IMR-90 (cell line): ENCODE results near the gene COL4A2. TPM values are rescaled to one million over a fixed set of nuclear protein-coding genes. Genes with fewer than 3 reads are reported as not detected.
A peak's percentile ranks its signal among the peaks of the same experiment; 100 is the strongest.

ENCODE experiments used
- ATAC-seq: fragments of 200-7000 bp; cut with Tn5 transposase; 2 replicates; pipeline ENCODE4 v1.9.1; 2020; ENCODE audit warnings: low read depth, mild to moderate bottlenecking, moderate library complexity
- BruUV-seq: library from RNA; stranded (reverse); fragments of 400-500 nt; replicated peaks from 2 replicates; lab custom pipeline; 2021; lab: Mats Ljungman, UMichigan
- CTCF ChIA-PET: fragments of 300-600 bp; formaldehyde crosslinking; extraction: SDS; loops from one replicate; lab custom pipeline; 2021; ENCODE audit warnings: antibody characterized with exemption; lab: Yijun Ruan, JAX
- POLR2A ChIA-PET: fragments of 300-600 bp; sonication (Branson Sonifier 250); formaldehyde crosslinking; loops from one replicate; lab custom pipeline; 2022; ENCODE audit warnings: antibody characterized with exemption; ENCODE audit not compliant: unreplicated experiment; lab: Charles Lee
- DNase-seq: peaks from one replicate; pipeline ENCODE4 v3.0.0; 2013
- H2AFZ ChIP-seq: replicated peaks from 2 replicates; pipeline ENCODE3; 2013; ENCODE audit warnings: low read length, mild to moderate bottlenecking; ENCODE audit not compliant: poor library complexity
- H2AK5ac ChIP-seq: 2 replicates; pipeline ENCODE4 v1.6.1; 2013; ENCODE audit warnings: low read depth, low read length, inconsistent platforms
- H2AK9ac ChIP-seq: replicated peaks from 2 replicates; pipeline ENCODE3; 2013; ENCODE audit warnings: mild to moderate bottlenecking, low read depth, low read length, moderate library complexity; ENCODE audit not compliant: poor library complexity
- H2BK120ac ChIP-seq: 2 replicates; pipeline ENCODE4 v1.6.1; 2013; ENCODE audit warnings: low read depth, low read length, inconsistent platforms
- H2BK15ac ChIP-seq: 3 replicates; pipeline ENCODE4 v1.6.1; 2013; ENCODE audit warnings: low read depth, low read length, inconsistent platforms
- H2BK20ac ChIP-seq: 2 replicates; pipeline ENCODE4 v1.6.1; 2013; ENCODE audit warnings: low read depth, mild to moderate bottlenecking, inconsistent platforms, low read length, moderate library complexity
- H2BK5ac ChIP-seq: 2 replicates; pipeline ENCODE4 v1.6.1; 2013; ENCODE audit warnings: mild to moderate bottlenecking, low read depth, low read length, inconsistent platforms; ENCODE audit not compliant: poor library complexity, severe bottlenecking
- H3K14ac ChIP-seq: replicated peaks from 2 replicates; pipeline ENCODE4 v1.6.1; 2013; ENCODE audit warnings: low read depth, low read length, inconsistent platforms
- H3K18ac ChIP-seq: 2 replicates; pipeline ENCODE4 v1.6.1; 2013; ENCODE audit warnings: low read depth, low read length, control low read depth
- H3K23ac ChIP-seq: 2 replicates; pipeline ENCODE4 v1.6.1; 2013; ENCODE audit warnings: low read depth, low read length, inconsistent platforms
- H3K27ac ChIP-seq: 2 replicates; pipeline ENCODE4 v1.5.1; 2013; ENCODE audit warnings: mild to moderate bottlenecking, control low read depth, low read length; ENCODE audit not compliant: insufficient read depth
- H3K27me3 ChIP-seq: 2 replicates; pipeline ENCODE4 v1.6.1; 2013; ENCODE audit warnings: low read length; ENCODE audit not compliant: control insufficient read depth, insufficient read depth
- H3K36me3 ChIP-seq: 2 replicates; pipeline ENCODE4 v1.6.1; 2013; ENCODE audit warnings: low read length, mixed read lengths; ENCODE audit not compliant: control insufficient read depth, insufficient read depth
- H3K4ac ChIP-seq: 2 replicates; pipeline ENCODE4 v1.6.1; 2013; ENCODE audit warnings: low read depth, low read length, inconsistent platforms
- H3K4me1 ChIP-seq: 2 replicates; pipeline ENCODE4 v1.6.1; 2013; ENCODE audit warnings: low read length, mixed read lengths; ENCODE audit not compliant: control insufficient read depth, insufficient read depth
- H3K4me2 ChIP-seq: 2 replicates; pipeline ENCODE4 v1.6.1; 2013; ENCODE audit warnings: low read depth, mild to moderate bottlenecking, control low read depth, low read length, moderate library complexity
- H3K4me3 ChIP-seq: 2 replicates; pipeline ENCODE4 v1.5.1; 2013; ENCODE audit warnings: low read depth, mild to moderate bottlenecking, control low read depth, low read length, moderate library complexity; ENCODE audit not compliant: insufficient read depth
- H3K56ac ChIP-seq: 2 replicates; pipeline ENCODE4 v1.6.1; 2013; ENCODE audit warnings: low read length, inconsistent platforms; ENCODE audit not compliant: insufficient read depth; ENCODE audit errors: extremely low read depth
- H3K79me1 ChIP-seq, 2 experiments: 2 replicates each; pipeline ENCODE4 v1.6.1; 2013; ENCODE audit warnings: low read length in 2 of 2, inconsistent platforms in 1 of 2, low read depth in 1 of 2
- H3K9ac ChIP-seq: 2 replicates; pipeline ENCODE4 v1.6.1; 2013; ENCODE audit warnings: low read depth, low read length, control low read depth
- H3K9me1 ChIP-seq: 2 replicates; pipeline ENCODE4 v1.6.1; 2013; ENCODE audit warnings: low read length, inconsistent platforms; ENCODE audit not compliant: insufficient read depth
- H3K9me3 ChIP-seq: 2 replicates; pipeline ENCODE4 v1.6.1; 2013; ENCODE audit warnings: low read length; ENCODE audit not compliant: control insufficient read depth, insufficient read depth
- H4K20me1 ChIP-seq: 2 replicates; pipeline ENCODE4 v1.6.1; 2013; ENCODE audit warnings: low read length, inconsistent platforms; ENCODE audit not compliant: insufficient read depth
- H4K5ac ChIP-seq: 2 replicates; pipeline ENCODE4 v1.6.1; 2013; ENCODE audit warnings: mild to moderate bottlenecking, low read depth, low read length, control low read depth
- H4K8ac ChIP-seq, 2 experiments: 2 replicates each; pipeline ENCODE4 v1.6.1; 2013; ENCODE audit warnings: low read depth in 2 of 2, low read length in 2 of 2, control low read depth in 1 of 2, inconsistent platforms in 1 of 2
- H4K91ac ChIP-seq: 2 replicates; pipeline ENCODE4 v1.6.1; 2013; ENCODE audit warnings: low read depth, low read length, inconsistent platforms; ENCODE audit not compliant: insufficient read depth
- BHLHE40 ChIP-seq: fragments of 150-350 bp; IDR thresholded peaks from 2 replicates; pipeline ENCODE4 v1.6.1; 2016; ENCODE audit warnings: mild to moderate bottlenecking, low read depth, low read length
- CEBPB ChIP-seq: IDR thresholded peaks from 2 replicates; pipeline ENCODE4 v1.6.1; 2012; ENCODE audit warnings: low read depth, low read length, improper control_type of control experiment
- CHD1 ChIP-seq: IDR thresholded peaks from 2 replicates; pipeline ENCODE4 v1.6.1; 2012; ENCODE audit warnings: low read depth, low read length, improper control_type of control experiment
- CTCF ChIP-seq: conservative IDR thresholded peaks from 2 replicates; pipeline ENCODE4 v1.5.1; 2012; ENCODE audit warnings: mild to moderate bottlenecking, low read depth, low read length, improper control_type of control experiment
- FOS ChIP-seq: fragments of 150-350 bp; IDR thresholded peaks from 2 replicates; pipeline ENCODE4 v1.6.1; 2016; ENCODE audit warnings: low read depth, low read length
- MAFK ChIP-seq: IDR thresholded peaks from 2 replicates; pipeline ENCODE4 v1.6.1; 2012; ENCODE audit warnings: low read depth, low read length, improper control_type of control experiment
- MAZ ChIP-seq: IDR thresholded peaks from 2 replicates; pipeline ENCODE4 v1.6.1; 2012; ENCODE audit warnings: low read depth, mild to moderate bottlenecking, low read length, improper control_type of control experiment, moderate library complexity, borderline replicate concordance
- MXI1 ChIP-seq: IDR thresholded peaks from 2 replicates; pipeline ENCODE4 v1.6.1; 2012; ENCODE audit warnings: low read depth, mild to moderate bottlenecking, low read length, moderate library complexity, borderline replicate concordance
- NFE2L2 ChIP-seq: fragments of 150-350 bp; IDR thresholded peaks from 2 replicates; pipeline ENCODE4 v1.6.1; 2016; ENCODE audit warnings: low read depth, mild to moderate bottlenecking, low read length
- POLR2A ChIP-seq: IDR thresholded peaks from 2 replicates; pipeline ENCODE4 v1.6.1; 2012; ENCODE audit warnings: mild to moderate bottlenecking, low read depth, low read length
- RAD21 ChIP-seq: IDR thresholded peaks from 2 replicates; pipeline ENCODE4 v1.6.1; 2012; ENCODE audit warnings: low read length, improper control_type of control experiment
- RCOR1 ChIP-seq: IDR thresholded peaks from 2 replicates; pipeline ENCODE4 v1.6.1; 2012; ENCODE audit warnings: mild to moderate bottlenecking, low read length, improper control_type of control experiment; ENCODE audit not compliant: insufficient replicate concordance
- RFX5 ChIP-seq: IDR thresholded peaks from 2 replicates; pipeline ENCODE4 v1.8.0; 2012; ENCODE audit warnings: low read depth, mild to moderate bottlenecking, low read length, moderate library complexity
- SMC3 ChIP-seq: fragments of 150-350 bp; IDR thresholded peaks from 2 replicates; pipeline ENCODE4 v1.6.1; 2016; ENCODE audit warnings: low read depth, mild to moderate bottlenecking, antibody characterized with exemption, low read length, moderate library complexity
- WGBS, 2 experiments: methylation state at CpG; one replicate each; pipeline versions ENCODE4 v1.1.5 to v1.1.7; 2013; ENCODE audit warnings: missing lambda C conversion rate in 2 of 2; ENCODE audit not compliant: insufficient read length in 1 of 2; ENCODE audit errors: extremely low coverage in 2 of 2; 5-methylcytosine and 5-hydroxymethylcytosine counted together
- dilution Hi-C: fragments of 300-500 bp; cut with HindIII; formaldehyde crosslinking; loops from one replicate; pipeline ENCODE4 v1.14.3; 2018; ENCODE audit warnings: low sequenced_read_pairs; ENCODE audit not compliant: unreplicated experiment
- in situ Hi-C: fragments of 300-500 bp; cut with MboI; formaldehyde crosslinking; loops from 3 replicates; pipeline ENCODE4 v1.14.3; 2019; ENCODE audit warnings: low sequenced_read_pairs, inconsistent platforms, mixed read lengths
- intact Hi-C: fragments of 100-400 bp; cut with micrococcal nuclease; formaldehyde crosslinking; loops from 2 replicates; pipeline ENCODE4 v1.10.0; 2022
- polyA plus RNA-seq, 3 experiments: library from polyadenylated mRNA; depleted of rRNA; stranded (reverse); fragments of >200 nt; gene quantifications; 2 replicates each; pipeline ENCODE4 v1.2.3, GENCODE V29; 2012; ENCODE audit warnings: low replicate concordance in 1 of 3
- total RNA-seq: library from RNA; depleted of rRNA; stranded (reverse); fragments of >200 nt; gene quantifications from 2 replicates; pipeline ENCODE4 v1.2.3, GENCODE V29; 2012
- TF ChIP-seq, protein P1 (sequence below): fragments of 150-350 bp; IDR thresholded peaks from 2 replicates; pipeline ENCODE4 v1.6.1; 2017; ENCODE audit warnings: mild to moderate bottlenecking, antibody characterized with exemption, low read length, low read depth
- TF ChIP-seq, protein P2 (sequence below): fragments of 150-350 bp; IDR thresholded peaks from 2 replicates; pipeline ENCODE4 v1.6.1; 2016; ENCODE audit warnings: low read depth, mild to moderate bottlenecking, low read length, moderate library complexity, borderline replicate concordance

COL4A2 gene
- total and polyA plus RNA-seq, 2 of the 4 experiments (the other 2 are of a cell fraction): 90.7 to 457 TPM

DNA sequence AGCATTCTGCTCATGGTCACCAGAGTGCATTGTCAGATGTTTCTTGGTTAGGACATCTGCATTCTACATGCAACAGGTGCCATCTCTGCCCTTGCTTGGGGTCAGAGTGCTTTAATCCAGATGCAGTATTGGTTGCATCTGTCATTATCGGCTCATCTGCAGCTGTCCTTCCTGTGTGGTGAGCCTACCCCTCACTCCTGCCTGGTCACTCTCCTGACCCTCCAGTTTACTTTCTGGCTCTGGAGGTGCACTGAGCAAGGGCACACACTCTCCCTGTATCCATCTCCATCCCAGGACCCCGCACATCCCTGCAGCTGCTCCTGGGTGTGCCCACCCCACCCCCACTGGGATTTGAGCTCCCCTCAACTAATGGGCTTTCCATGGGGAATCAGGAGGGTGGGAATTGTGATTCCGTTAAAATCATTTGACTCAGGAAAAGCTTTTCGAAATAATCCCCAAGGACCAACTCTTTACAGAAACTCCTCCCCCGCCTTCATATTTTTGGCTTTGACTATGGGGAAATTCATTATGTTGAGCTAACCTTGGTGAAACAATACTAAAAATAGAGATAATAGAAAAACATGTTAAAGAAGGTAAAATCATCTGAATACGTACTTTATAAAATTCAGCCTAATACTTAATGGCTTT is 70.2 kb downstream of the COL4A2 start:
- H3K18ac ChIP-seq: no peak overlapping the region
- H3K79me1 ChIP-seq: peaks cover 48 to 89% of the 10 kb centered on the region in 2 experiments
- H2BK5ac ChIP-seq: peak overlapping the region; percentile 17
- dilution Hi-C loops: no loop called here
- DNase-seq (no peak), ATAC-seq (no peak)
- in situ Hi-C loops: no loop called here
- H4K8ac ChIP-seq: peak overlapping the region in 1 of 2 experiments; percentile 67; a peak in 1 of 4 replicates
- no peak overlapping the region for H4K91ac ChIP-seq
- H3K23ac ChIP-seq: peak overlapping the region; percentile 41; the same call in 1 of the 2 replicates
- H2BK15ac ChIP-seq: no peak overlapping the region
- POLR2A ChIA-PET: no interaction called here
- TF ChIP-seq NFE2L2 (no peak), RFX5 (no peak), SMC3 (no peak), MAFK (no peak), FOS (no peak), BHLHE40 (no peak), POLR2A (no peak), CHD1 (no peak), RCOR1 (no peak), MXI1 (no peak), RAD21 (no peak), CEBPB (no peak), MAZ (no peak), CTCF (no peak)
- TF ChIP-seq, protein P1, sequence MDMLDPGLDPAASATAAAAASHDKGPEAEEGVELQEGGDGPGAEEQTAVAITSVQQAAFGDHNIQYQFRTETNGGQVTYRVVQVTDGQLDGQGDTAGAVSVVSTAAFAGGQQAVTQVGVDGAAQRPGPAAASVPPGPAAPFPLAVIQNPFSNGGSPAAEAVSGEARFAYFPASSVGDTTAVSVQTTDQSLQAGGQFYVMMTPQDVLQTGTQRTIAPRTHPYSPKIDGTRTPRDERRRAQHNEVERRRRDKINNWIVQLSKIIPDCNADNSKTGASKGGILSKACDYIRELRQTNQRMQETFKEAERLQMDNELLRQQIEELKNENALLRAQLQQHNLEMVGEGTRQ: no peak
- TF ChIP-seq, protein P2, sequence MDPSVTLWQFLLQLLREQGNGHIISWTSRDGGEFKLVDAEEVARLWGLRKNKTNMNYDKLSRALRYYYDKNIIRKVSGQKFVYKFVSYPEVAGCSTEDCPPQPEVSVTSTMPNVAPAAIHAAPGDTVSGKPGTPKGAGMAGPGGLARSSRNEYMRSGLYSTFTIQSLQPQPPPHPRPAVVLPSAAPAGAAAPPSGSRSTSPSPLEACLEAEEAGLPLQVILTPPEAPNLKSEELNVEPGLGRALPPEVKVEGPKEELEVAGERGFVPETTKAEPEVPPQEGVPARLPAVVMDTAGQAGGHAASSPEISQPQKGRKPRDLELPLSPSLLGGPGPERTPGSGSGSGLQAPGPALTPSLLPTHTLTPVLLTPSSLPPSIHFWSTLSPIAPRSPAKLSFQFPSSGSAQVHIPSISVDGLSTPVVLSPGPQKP: no peak
- no CpG with 5 or more reads among the region's 6 CpGs for WGBS, 2 experiments
- H2AFZ ChIP-seq: no peak overlapping the region
- H3K56ac ChIP-seq: no peak overlapping the region
- intact Hi-C loops: no loop called here
- no peak overlapping the region for H3K9ac ChIP-seq
- no peak overlapping the region for H3K4me3 ChIP-seq
- CTCF ChIA-PET: no interaction called here
- H2AK9ac ChIP-seq: no peak overlapping the region
- peak overlapping the region; percentile 71; the same call in 1 of the 2 replicates for H2AK5ac ChIP-seq
- no peaks in the 10 kb centered on the region for H3K27me3 ChIP-seq
- H2BK20ac ChIP-seq: no peak overlapping the region
- no peak overlapping the region for H2BK120ac ChIP-seq
- H4K5ac ChIP-seq: no peak overlapping the region
- no peak overlapping the region for H3K27ac ChIP-seq
- H3K4ac ChIP-seq: no peak overlapping the region; the same call in 1 of the 2 replicates
- no peaks in the 10 kb centered on the region for H3K9me3 ChIP-seq
- peaks cover 14% of the 10 kb centered on the region for H3K36me3 ChIP-seq
- peaks cover 42% of the 10 kb centered on the region for H3K9me1 ChIP-seq
- no TSS peak for BruUV-seq
- no peak overlapping the region for H3K4me2 ChIP-seq
- H3K14ac ChIP-seq: peak overlapping the region; percentile 68
- H3K4me1 ChIP-seq: peaks cover 34% of the 10 kb centered on the region
- H4K20me1 ChIP-seq: peaks cover 17% of the 10 kb centered on the region; the same call in 1 of the 2 replicates
